GM13976 (cell line): ENCODE results near the gene ZNF579.

Source experiments
- DNase-seq: peaks from one replicate; pipeline ENCODE4 v3.0.0; 2012; ENCODE audit warnings: low spot score
- CTCF ChIP-seq: IDR thresholded peaks from 2 replicates; pipeline ENCODE4 v1.5.1; 2012; ENCODE audit warnings: borderline replicate concordance, mild to moderate bottlenecking; ENCODE audit not compliant: insufficient read depth; ENCODE audit errors: extremely low read depth, missing control alignments, control extremely low read depth
- in situ Hi-C: fragments of 300-500 bp; cut with MboI; formaldehyde crosslinking; loops from one replicate; pipeline ENCODE4 v1.12.0; 2022; ENCODE audit warnings: low sequenced_read_pairs, mixed read lengths, inconsistent platforms; ENCODE audit not compliant: unreplicated experiment

Gene ZNF579

GRCh38 chr19:55544776-55545439 lies 35.7 kb downstream of the ZNF579 start:
- in situ Hi-C loops: no loop called here
- DNase-seq: peak; percentile 31
- no peak for TF ChIP-seq CTCF

- DNase-seq: no peak
- TF ChIP-seq CTCF: no peak
- in situ Hi-C loops: no loop called here
Measured at GRCh38 chr19:55544014-55544413, 36.6 kb downstream of the ZNF579 start.

GRCh38 chr19:55543567-55543966 lies 37.1 kb downstream of the ZNF579 start:
- no peak for TF ChIP-seq CTCF
- DNase-seq: peak; percentile 13
- in situ Hi-C loops: no loop called here

- in situ Hi-C loops: no loop called here
- no peak for TF ChIP-seq CTCF
- no peak for DNase-seq
Measured at GRCh38 chr19:55542292-55542855, 38.3 kb downstream of the ZNF579 start.

GRCh38 chr19:55541091-55541490 lies 39.6 kb downstream of the ZNF579 start:
- in situ Hi-C loops: no loop called here
- DNase-seq: no peak
- TF ChIP-seq CTCF: no peak

GRCh38 chr19:55540619-55541018 lies 40.0 kb downstream of the ZNF579 start:
- TF ChIP-seq CTCF: no peak
- in situ Hi-C loops: no loop called here
- no peak for DNase-seq
